Esophagus mucosa (tissue), 1 donor: ENCODE measurements around the gene STAT5B. TPM values are rescaled to one million over a fixed set of nuclear protein-coding genes. Genes with fewer than 3 reads are reported as not detected.
A peak's percentile ranks its signal among the peaks of the same experiment; 100 is the strongest.
"Not testable (repeated sequence)": the region's sequence is repeated elsewhere in the genome, so short reads cannot be mapped to it uniquely, and the experiment has no call there.

Experiments
- ATAC-seq: fragments of 200-7000 bp; cut with Tn5 transposase; one replicate; pipeline ENCODE4 v1.9.1; 2020
- total RNA-seq: library from RNA; stranded (reverse); gene quantifications from one replicate; pipeline ENCODE4 v1.2.4, GENCODE V29; 2023
- donor health status: DM: yes; HTN: yes; CAD: no.

The STAT5B gene
- total RNA-seq, 1 donor from 2014 or later = 18.1 TPM

DNA sequence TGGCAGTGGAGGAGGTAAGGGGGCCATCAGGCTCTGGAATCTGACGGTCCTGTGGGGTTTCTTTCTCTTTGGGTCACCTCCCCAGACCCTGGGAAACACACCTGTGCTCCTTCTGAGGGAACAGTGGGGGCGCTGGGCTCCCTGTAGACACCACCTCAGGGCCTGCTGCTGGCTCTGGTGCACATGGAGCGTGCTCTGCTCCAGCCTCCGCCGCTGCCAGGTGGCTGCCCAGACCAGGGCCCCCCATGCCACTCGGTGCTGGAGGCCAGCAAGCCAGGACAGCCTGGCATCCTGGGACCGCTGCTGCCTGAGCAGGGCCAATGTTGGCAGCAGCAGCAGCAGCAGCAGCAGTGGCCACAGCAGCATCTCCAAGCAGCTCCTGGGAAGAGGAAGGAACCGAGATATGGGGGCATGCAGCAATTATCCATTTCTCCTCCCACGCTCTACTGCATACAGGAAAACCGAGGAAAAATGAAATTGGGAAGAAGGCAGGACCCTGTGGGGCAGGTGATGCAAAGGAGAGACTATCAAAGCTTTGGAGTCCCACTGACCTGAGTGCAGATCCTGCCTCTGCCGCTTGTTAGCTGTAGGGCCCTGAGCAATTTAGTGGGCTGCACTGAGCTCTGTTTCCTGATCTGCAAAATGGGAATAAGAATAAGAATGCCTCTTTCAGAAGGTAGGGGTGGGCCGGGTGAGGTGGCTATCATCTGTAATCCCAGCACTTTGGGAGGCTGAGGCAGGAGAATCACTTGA lies 82.8 kb downstream of the STAT5B start:
- ATAC-seq = peak; percentile 2

DNA sequence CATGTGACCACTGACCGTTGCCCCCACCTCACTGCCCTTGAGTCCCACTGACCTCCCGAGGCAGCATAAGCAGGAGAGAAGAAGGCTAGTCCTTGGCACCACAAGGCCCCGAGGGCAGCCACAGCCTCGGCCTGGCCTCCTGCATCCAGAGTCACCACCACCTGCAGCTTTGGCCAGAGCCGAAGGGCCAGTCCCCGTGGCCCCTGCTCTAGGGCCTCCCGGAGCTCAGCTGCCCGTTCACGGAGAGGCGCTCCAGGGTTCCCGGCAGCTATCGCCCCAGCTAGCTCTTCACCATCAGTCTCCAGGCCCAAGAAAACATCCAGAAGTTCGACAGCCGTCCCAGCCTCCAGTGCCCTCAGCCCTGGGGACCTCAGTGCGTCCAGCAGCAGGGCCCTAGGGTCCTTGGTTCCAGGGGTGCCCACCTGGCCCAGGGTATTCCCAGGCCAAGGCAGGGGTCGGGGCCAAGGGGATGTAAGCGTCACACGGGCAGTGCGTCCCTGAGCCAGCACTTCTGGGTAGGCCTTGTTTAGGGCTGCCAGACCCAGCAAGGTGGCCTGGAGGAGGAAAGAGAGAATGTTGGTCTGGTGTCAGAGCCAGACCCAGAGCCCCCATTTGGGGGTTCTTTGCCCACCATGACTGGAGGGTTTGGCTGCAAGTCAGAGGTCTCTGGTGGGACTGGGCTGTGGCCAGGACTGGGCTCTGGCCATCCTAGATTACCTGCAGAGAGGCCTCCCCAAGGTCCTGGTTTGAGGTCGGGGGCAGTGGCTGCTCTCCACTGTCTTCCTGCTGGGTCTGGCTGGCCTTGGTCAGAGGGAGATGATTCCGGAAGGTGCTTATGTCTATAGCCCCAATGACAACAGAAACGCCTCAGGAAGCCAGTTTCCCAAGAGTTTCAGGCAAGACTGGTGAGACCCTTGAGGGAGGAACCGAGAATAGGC lies 83.7 kb downstream of the STAT5B start:
- ATAC-seq = no peak

DNA sequence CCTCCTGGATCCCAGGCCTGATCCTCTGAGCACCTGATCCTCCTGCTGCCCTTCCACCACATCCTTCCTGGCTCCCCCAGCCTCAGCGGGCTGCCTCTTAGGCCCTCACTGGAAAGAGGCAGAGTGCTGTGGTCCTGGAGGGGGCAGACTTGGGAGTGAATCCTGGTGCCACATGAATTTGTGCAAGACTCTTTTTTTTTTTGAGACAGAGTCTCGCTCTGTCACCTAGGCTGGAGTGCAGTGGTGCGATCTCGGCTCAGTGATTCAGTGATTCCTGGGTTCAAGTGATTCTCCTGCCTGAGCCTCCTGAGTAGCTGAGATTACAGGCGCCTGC lies 84.9 kb downstream of the STAT5B start:
- ATAC-seq = no peak

DNA sequence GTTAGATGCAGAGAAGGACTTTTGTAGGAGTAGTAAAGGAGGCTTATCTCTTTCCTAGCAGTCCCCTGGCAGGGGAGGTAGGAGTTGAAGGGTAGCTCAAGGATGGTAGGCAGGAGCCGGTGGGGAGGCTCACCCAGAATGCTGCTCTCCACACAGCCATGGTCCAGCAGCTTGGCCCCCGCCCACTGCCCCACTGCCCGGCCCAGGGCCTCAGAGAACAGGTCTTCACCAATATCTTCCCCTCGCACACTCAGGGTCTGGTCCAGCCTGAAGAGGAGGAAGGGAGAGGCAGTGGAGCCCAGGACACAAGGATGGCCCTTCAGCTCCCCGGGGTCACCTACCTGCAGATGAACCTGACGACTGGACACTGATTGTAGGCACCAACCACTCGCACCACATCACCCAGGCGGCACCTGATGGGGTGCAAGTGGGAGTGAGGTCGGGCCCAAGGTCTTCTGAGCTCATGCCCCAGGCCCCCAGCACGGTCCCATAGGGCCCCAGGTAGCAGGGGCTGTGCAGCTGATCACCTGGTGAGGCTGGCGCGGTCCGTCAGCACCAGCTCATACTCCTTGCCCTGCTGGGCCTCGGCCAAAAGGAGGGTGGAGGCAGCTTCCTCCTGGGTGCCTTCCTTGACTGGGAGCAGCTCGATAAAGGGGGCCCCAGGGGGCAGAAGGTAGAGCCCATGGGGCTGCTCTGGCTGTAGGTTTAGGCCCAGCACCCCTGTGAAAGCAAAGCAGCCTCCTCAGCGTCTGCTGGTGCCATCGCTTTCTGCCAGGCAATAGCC lies 85.5 kb downstream of the STAT5B start:
- no peak for ATAC-seq

DNA sequence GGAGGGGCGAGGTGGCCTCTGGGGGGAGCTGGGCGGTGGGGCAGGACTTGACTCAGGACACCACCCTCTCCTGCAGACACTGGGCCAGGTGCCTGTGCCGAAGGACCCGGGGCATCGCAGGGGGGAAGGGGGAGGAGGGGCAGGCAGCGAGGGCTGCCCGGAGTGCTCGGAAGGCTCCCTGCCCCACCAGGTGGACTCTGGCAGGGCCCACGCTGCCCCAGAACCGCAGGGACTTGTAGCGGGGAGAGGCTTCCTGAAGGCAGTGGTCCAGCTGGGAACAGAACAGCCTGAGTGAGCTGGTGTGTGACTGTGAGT lies 86.6 kb downstream of the STAT5B start:
- ATAC-seq = no peak

DNA sequence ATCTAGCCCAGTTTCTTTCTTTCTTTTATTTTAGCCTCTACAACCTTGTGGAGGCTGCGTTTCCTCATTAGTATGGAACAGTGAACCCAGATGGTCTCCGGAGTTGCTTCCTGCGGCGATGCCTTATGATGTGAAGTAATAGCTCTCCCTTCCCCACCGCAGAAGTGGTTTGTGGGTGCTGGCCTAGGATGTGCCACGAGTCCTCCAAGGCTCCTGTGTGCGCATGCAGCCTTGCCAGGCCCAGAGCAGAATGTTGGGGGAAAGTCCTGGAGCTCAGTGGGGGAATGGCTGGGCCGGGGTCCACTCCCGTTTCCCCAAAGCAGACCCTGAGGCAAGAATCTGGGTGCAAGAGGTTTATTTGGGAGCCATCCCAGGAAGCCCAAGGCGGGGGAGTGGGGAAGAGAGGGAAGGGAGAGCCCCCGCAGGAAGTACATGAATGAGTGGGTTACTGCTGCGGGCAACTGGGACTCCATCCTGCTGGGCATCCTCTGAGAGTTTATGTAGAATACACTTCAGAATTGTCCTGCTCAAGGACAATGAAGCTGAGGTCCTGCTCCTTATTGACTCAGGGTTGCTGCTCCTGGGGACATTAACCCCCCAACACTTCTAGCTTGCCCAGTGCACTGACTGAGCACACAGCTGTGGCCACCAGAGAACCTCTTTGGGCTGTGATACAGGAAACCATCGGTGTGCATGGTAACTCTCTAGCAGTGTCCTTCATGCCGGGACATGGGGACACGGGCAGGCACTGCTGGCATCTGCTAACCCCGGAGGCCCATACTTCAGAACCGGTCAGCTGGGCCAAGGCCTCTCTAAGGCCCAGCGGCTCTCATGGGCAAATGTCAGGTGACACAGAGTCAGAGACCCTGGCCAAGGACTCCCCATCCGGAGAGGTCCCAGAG lies 87.2 kb downstream of the STAT5B start:
- ATAC-seq = no peak

DNA sequence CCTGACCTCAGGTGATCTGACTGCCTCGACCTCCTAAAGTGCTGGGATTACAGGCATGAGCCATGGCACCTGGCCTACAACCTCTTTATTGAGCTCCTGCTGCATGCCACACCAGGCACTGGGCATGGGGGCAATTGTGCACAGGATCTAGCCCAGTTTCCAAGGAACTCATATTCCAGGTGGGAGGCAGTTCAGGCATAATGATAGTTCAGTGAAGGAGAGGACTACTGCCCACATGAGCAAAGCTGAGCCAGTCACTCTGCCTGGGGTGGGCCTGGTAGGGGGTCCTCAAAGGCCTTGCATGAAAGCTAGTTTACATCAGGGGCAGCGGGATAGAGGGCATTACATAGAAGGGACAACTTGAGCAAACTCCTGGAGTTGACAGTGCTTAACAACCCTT lies 88.4 kb downstream of the STAT5B start:
- no peak for ATAC-seq

DNA sequence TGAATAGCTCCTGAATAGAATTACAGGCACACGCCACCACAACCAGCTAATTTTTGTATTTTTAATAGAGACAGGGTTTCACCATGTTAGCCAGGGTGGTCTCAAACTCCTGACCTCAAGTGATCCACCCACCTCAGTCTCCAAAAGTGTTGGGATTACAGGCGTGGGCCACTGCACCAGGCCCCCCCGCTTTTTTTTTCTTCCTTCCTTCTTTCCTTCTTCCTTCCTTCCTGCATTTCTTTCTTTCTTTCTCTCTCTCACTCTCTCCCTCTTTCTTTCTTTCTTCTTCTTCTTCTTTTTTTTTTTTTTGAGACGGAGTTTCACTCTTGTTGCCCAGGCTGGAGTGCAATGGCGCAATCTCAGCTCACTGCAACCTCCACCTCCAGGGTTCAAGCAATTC lies 90.0 kb downstream of the STAT5B start:
- not testable (repeated sequence) for ATAC-seq

DNA sequence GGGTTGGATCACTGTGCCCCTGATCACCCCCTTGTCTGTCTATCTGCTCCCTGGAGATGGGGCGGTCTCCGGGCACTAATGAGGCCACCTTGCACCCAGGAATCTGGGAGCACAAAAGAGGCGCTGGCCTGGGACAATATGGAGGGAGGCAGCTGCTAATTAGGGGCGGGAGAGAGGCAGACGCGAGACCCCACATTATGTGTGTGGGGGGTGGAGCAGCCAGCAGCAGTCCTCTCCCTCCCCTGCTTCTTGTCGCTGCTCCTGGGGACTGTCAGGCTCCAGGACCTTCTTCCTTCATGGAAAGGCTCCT lies 90.6 kb downstream of the STAT5B start:
- ATAC-seq = no peak

DNA sequence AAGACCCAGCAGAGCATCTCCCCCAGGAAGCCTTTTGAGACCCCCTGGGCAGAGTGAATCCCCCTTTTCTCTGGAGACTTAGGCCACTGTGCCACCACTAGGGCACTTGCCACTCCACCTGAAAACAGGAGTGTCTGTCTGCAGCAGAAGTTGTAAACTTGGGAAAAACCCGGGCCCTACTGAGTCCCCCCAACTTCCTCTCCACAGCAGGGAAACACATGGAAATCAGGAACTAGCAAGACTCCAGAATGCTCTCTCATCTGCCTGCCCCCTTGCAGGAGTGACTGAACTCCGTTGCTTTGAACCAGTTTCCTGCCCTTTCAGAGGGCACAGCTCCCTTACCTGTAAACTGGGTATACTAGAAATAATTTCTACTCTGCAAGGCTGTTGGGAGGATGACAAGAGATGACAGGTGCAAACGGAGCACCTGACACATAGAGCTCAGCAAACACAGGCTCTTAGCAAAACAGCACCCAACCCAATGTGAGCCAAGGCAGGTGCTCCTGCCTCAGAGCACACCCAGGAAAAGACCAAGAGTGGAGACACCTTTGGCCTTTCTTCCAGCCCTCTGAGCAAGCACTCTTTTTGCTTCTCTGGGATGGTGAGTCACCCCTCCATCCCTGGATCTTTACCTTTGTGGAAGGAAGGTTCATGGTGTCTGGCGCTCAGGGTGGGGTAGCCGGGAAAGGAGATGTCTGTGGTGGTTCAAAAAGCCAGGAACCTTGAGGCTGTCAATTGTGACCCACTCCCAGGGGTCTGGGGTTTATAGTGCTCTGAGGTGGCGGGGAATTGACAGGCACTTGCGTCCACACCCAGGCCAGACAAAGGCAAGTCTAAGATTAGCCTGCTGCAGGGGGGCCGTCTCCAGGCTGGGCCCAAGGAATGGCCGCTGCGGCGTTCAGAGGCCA lies 91.2 kb downstream of the STAT5B start, which contains the start of gene HCRT:
TSS of gene HCRT (minus strand) at position 740 of the 908 bp plus-strand sequence. CDS start at position 653, 87 bp downstream.
- peak; percentile 25 for ATAC-seq

DNA sequence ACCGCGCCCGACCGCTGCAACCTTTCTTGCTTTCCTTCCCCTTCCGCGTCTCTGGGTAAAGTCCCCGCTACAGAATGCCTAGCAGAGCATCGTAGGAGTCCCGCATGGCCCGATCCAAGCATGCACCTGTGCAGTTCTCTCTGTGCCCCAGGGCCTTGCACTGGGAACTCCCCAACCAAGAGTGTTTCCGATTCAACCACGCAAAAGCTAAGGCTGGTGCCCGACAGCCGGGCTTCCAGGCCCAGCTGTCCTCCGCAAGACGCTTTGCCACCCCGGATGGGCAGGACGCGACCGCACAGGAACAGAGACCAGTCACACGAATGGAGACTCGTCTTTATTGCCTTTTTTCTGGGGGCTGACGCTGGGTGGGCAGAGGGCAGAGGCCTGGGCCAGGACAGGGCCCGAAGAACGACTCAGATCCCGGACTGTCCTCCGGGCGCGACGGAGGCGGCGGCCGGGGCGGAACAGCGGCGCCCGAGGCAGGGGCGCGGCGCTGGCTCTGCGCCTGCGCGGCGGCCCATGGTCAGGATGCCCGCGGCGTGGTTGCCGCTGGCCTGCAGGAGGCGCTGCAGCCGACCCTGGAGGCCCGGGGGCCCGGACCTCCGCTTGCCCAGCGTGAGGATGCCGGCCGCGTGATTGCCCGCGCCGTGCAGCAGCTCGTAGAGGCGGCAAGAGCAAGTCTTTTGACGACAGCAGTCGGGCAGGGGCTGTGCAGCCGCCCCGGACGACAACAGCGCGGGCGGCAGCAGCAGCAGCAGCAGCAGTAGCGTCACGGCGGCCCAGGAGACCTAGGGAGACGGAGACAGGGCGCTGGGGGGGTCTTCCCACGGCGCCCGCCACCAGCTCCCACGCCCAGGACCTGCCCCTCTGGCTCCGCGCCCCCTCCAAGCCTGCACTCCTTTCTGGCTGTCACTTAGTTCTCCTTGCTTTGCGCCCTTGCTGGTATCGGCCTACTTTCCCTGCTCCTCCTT lies 92.2 kb downstream of the STAT5B start:
- ATAC-seq = peak; percentile 47

DNA sequence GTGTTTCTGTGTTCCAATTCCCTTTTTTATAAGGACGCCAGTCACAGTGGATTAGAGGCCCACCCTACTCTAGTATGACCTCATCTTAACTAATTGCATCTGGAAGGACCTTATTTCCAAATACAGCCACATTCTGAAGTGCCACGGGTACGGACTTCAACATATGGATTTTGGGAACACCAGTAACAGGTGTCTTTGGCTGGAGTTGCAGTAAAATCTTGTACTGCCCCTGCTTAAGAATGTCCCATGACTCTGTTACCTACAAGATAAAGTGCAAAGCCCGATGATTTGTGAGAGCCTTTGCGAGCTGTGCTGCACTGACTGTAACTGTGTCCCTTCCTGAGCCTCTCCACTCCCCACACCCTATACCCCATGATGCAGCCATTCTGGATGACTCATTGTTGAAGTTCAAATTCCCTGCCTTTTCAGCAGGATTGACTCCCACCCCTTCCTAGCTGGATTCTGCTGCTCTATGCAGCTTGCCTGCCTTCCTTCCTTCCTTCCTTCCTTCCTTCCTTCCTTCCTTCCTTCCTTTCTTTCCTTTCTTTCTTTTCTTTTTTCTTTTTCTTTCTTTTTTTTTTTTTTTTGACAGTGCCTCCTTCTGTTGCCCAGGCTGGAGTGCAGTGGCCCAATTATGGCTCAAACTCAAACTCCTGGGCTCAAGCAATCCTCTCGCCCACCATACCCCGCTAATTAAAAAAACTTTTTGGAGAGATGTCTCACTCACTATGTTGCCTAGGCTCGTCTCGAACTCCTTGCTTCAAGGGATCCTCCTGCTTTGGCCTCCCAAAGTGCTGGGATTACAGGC lies 93.1 kb downstream of the STAT5B start:
- no peak for ATAC-seq

DNA sequence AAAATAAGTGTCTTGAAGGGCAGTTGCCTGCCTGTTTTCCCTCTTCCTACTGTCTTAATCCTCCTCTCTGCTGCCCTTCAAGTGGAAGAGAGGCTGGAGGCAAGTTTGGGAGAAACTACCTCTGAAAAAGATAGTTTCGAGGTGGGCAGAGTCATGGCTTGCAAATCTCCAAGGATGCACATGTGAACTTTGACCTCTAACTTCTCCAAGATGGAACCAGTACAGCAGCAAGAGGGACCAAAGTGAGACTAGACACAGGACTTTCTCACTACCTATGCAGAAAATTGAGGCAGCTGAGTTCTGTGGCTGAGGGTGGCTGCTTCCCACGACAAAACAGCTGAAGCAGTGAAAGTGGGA lies 94.4 kb downstream of the STAT5B start:
- no peak for ATAC-seq

DNA sequence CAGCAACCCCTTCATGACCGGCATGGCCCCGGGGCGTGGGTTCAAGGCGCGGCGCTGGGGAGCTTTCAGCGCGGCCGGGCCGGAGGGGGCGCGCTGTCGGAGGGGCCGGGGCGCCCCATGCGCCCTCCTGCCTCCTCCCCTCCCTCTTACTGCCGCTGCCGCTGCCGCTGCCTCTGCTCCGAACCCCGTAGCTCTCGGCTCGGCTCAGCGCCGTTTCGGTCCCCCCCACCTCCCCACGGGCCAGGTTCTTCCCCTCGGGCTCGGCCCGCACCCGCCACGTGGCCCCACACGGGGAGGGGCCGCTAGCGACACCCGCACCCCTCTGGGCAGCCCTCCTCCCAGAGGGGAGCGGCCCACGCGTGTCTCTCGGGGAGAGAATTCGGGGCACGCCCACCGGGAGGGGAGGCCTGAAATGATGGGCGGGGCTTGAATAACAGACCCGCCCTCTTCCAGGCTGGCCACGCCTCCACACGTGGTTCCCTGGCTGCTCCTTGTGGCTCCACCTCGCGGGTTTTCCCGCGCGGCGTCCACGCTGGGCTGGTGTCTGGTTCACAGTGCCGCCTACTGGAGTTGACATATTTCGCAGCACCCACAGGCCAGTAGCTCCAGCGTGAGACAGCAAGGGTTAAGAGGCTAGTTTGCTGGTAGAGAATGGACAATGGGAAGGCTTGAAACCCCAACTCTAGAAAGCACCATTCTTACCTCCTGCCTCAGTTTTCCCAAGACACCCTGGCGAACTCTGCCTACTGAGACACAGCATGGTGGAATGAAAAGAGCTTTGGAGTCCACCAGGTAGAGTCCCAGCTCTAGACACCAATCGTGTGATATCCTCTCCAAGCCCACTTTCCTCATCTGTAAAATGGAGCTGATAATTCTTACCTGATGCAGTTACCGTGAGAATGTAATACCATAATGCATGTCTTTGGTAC lies 95.0 kb downstream of the STAT5B start, which contains the start of gene KCNH4:
TSS of gene KCNH4 (minus strand) at position 221 of the 929 bp plus-strand sequence. CDS start at position 24, 197 bp downstream.
- peak; percentile 77 for ATAC-seq

DNA sequence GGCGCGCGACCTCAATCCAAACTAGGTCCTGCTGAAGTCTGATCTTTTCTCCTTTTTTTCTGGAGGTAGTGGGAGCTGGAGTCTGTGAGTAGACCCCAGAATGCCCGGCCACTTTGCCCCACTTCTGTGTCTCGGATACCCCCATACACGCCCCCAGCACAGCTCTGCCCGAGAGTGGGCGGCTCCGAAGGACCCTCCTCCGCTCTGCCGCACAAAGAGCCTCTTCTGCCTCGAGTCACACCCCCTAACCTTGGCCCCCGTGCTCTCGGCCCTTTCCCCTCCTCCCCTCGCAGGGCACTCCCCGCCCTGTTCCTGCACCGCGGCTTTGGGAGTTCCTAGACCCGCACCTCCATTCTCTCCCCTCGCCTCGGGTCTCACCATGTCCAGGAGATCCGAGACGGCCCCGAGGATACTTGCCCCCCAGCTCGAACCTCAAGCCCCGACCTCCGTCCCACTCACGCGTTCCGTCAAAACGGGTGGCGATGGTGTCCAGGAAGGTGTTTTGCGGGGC lies 95.7 kb downstream of the STAT5B start:
- ATAC-seq = no peak

DNA sequence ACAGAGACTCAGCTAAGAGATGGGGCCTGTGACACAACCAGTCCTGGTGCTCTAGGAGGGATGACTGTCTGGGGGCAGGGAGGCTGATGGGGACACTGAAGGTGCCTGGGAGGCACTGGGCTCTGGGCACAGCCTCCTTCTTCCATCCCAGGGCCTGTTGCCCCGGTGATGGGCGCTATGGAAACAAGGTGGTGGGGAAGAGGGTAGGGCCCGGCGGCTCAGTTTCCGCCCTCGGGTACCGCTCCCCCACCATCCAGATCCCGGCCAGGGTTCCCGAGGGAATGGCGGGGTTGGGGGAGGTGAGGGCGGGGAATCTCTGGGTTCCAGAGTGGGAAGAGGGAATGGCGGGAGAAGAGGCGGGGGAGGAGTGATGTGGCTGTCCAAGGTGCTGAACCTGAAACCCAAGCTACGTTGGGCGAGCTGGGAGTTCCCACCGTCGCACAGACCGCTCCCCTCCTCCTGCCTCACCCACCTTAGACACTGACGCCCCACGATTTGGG lies 96.2 kb downstream of the STAT5B start:
- peak; percentile 14 for ATAC-seq

DNA sequence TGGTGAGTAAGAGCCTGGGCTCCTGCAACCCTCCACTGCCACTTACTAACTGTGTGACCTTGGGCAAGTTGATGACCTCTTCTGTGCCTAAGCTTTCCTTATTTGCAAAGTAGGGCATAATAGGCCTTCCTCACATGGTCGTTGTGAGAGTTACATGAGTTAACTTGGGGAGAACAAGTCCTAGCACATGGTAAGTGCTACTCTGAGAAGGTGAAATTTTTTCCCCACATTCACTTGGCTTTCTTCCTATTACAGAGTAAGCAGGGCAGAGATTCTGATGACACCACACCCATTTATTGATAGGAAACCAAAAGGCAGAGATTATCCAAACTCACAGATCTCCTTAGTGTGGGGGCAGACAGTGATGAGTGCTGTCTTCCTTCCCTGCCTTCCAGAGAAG lies 96.9 kb downstream of the STAT5B start:
- ATAC-seq = no peak
